ENCODE data around the gene GNAS-AS1.

GNAS-AS1 gene

GRCh38 chr20:58850693-58851174 is at the start of gene GNAS-AS1:
GNAS-AS1 (minus strand) TSS chr20:58850902.
- peak; percentile 89 to 90 for DNase-seq

DNA sequence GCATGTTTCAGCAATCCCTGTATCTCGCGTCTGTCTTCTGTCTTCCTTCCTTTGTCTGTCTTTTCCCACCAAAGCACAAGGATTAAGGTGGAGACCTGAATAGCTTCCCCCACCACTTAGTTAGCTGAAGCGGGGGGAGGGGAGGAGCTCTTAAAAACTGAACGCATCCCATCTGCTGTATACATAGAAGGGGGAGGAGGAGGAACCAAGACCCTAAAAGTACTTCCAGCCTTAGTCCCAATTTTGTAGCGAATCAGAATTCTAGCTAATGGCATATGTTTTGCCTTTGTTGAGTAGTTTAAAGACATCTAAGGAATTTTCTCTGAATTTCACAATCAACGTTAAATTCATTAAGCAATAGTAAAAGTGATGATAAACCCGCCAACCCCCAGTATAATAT is 49.7 kb upstream of the GNAS-AS1 start:
- DNase-seq, result no peak

GRCh38 chr20:58899512-58899911 is 48.8 kb upstream of the GNAS-AS1 start:
- DNase-seq, result no peak

GRCh38 chr20:58898629-58899408 is 48.1 kb upstream of the GNAS-AS1 start:
- no peak for DNase-seq

- no peak for DNase-seq
Measured at GRCh38 chr20:58897488-58897887, 46.8 kb upstream of the GNAS-AS1 start.

DNA sequence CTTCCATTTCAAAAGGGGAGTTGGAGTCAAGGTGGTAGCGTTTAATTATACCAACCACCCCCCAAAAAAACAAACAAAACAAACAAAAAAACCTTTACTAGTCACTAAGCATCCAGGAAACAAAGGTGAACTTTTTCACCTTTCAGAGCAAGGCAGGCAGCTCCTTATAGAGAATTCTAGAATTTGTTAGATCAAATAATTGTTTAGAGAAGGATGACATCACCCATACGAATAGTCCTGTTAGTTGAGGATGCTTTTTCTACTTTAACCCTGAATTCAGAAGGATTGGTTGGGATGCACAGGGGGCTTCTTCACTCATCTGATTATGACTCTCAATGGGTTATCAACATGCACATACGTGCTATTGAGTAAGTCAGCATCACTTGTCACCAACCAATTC is 46.1 kb upstream of the GNAS-AS1 start:
- DNase-seq, result no peak

DNA sequence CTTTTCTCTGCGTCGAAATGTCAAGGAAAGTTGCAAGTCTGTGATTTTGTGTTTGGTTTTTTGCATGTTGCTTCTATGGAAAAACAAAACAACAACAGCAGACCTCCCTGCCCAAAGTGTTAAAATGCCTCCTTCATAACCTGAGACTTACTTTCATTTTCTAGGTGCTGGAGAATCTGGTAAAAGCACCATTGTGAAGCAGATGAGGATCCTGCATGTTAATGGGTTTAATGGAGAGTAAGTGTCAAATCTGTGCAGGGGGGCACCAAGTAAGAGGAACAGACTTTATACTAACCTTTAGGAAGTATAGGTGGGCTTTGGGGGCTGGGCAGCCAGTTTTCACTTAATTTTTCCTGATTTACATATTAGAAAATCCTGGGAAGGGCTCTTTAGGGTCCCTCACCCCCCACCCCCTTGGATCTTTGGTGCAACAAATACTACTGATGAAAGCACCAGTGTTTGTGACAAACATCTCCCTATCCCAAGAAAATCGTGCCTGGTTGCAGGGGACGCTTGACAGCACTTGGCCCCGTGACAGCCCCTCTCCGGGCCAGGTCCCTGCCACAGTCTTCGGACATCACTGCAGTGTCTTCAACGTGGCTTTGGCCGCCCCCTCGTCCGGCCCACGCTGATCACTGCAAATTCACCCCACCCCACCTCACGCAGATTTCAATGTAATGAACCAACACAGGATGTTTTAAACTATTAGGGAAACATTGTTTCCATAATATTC is 44.9 kb upstream of the GNAS-AS1 start:
- DNase-seq, result no peak

- no peak for DNase-seq
Measured at GRCh38 chr20:58894652-58895447, 44.1 kb upstream of the GNAS-AS1 start.

- peak; percentile 54 to 65 for DNase-seq
Measured at GRCh38 chr20:58893355-58894120, 42.8 kb upstream of the GNAS-AS1 start.

DNA sequence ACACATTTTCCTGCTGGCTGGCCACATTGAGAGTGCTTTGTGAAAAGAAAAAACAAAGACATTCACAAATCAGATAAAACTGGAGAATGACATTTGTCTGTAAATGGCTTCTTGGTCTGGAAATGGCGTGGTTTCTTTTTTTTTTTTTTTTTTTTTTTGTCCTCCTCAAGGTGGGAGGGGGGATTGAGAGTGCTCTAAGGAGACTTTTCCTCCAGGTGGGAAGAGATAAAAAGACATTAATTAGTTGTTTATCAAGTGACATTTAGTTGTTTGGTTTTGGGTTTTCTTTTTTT is 42.2 kb upstream of the GNAS-AS1 start:
- no peak for DNase-seq

GRCh38 chr20:58892141-58892931 is 41.6 kb upstream of the GNAS-AS1 start:
- peak; percentile 82 to 86 for DNase-seq

DNA sequence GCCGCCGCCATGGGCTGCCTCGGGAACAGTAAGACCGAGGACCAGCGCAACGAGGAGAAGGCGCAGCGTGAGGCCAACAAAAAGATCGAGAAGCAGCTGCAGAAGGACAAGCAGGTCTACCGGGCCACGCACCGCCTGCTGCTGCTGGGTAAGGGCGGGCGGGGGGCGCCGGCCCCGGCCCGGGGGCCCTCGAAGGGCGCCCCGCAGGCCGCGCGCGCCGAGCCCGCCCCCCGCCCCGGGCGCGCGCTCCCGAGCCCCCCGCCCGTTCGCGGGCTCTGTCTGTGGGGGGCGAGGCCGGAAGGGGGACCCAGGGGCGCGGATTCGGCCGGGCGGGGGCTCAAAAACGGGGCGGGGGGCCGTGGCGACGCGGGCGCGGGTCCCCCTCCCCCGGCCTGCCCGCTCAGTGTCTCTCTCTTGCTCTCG is 41.0 kb upstream of the GNAS-AS1 start:
- peak; percentile 52 to 63 for DNase-seq

DNA sequence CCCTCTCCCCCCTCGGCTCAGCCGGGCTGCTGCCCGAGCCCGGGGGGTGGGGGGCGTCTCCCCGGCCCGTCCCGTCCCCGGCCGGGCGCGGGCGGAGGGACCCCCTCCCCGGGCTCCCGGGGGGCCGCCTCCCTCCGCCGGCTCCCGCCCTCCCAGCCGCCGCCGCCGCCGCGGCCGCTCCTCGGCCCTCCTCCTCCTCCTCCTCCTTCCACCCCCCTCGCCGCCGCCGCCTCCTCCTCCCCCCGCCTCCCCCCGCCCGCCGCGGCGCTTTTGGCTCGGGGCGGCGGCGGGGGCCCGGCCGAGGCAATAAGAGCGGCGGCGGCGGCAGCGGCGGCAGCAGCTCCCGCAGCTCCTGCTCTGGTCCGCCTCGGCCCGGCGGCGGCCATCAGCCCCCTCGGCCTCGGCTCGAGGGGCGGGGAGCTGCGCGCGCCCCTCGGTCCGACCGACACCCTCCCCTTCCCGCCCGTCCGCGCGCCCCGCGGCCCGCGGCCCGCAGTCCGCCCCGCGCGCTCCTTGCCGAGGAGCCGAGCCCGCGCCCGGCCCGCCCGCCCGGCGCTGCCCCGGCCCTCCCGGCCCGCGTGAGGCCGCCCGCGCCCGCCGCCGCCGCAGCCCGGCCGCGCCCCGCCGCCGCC is 40.5 kb upstream of the GNAS-AS1 start:
- peak; percentile 68 to 77 for DNase-seq

GRCh38 chr20:58890518-58891085 is 39.9 kb upstream of the GNAS-AS1 start:
- DNase-seq, result peak; percentile 77 to 79

DNA sequence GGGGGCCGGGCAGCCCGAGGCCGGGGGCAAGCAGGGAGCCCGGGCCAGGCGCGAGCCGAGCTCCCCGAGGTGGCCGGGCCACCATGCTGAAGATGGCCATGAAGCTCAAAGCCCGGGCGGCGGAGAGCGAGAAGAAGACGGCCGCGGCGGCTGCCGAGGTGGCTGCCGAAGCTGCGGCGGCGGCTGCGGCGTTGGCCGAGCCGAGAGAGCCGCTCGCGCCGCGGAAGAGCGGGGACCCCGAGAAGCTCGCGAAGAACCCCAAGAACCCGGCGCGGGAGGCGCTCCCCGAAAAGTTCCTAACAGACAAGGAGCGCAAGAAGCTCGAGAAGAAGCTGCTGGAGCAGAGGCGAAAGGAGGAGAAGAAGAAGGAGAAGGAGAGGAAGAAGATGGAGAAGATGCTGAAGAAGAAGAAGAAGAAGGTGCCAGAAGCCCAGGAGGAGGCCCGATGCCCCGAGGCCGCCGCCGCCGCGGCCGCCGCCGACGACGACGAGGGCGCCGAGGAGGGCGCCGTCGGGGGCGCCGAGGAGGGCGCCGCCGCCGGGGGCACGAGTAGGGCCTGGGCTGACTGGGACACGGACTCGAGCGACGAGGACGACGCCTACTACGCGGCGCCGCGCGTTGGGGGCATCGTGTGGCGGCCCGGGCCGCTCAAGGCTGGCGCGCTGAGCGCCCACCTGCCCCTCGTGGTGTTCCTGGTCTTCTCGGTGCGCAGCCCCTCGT is 39.3 kb upstream of the GNAS-AS1 start:
- DNase-seq, result peak; percentile 27 to 48

DNA sequence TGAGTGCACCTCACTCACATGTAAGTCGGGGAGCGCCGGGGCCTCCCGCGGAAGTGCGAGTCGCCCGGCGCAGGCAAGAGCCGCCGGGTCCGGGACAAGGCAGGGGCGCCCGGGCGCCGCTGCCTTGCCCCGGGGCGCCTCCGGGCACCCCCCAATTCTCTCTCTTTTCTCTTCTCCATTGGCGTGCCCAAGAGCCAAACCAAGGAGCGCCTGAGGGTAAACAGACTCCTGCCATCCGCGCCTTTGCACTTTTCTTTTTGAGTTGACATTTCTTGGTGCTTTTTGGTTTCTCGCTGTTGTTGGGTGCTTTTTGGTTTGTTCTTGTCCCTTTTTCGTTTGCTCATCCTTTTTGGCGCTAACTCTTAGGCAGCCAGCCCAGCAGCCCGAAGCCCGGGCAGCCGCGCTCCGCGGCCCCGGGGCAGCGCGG is 38.6 kb upstream of the GNAS-AS1 start:
- DNase-seq, result no peak

DNA sequence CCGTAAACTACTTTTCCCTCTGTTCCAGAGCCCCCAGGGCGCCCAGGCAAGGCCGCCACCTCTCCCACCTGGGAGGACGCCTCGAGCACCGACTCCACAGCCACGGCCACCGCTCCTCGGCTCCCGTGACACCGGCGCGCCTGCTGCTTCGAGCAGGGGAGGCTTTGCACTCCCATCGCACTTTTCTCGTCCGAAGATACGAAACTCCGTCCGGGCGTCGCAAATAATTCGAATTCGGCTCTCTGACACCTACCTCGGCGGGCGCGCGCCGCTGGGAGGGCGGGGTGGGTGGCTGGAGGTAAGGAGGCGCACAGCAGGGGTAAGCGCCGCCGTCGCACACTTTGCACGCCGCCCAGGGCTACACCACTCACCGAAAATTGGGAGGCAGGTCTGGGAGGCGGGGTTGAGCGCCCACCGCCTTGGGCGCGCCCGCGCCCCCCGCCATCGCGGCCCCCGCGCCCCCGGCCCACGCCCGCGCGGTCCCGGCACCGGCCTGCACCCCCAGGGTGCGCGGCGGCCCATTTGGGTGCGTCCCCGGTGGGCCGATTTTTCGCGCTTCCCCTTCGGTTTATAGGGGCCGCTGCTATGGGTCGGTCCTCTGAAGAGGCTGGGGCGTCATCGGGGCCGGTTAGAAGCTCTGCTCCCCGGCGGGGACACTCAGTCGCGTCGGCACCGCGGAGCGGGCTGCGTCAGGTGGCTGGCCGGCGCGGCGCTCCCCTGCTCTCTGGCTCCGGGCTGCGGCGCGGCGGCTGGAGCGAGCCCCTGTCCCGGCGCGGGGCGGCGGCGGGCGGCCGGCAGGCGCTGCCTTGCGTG is 38.0 kb upstream of the GNAS-AS1 start:
- peak; percentile 83 to 88 for DNase-seq

DNA sequence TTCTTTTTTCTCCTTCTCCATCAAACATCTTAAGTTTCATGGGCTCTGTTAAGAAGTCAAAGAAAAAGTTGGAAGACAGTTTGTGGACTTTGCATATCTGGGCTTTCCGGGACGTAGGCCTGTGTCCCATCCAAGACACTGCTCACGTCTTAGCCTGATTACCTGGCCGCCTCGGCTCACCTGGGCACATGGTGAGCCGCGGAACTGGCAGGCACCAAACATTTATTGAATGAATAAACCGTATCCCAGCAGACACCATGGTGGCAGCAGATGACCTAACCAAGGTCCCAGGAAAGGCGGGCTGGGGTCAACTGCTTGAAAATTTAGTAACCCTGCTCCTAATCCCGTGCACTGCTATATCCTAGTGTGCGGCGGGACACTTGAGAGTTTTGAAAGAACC is 37.4 kb upstream of the GNAS-AS1 start:
- no peak for DNase-seq

GRCh38 chr20:58886546-58886945 is 35.8 kb upstream of the GNAS-AS1 start:
- no peak for DNase-seq

All from activated T-cell treated with anti-CD3 and anti-CD28 coated beads, Interleukin-2, amount 50 U/mL, for 48 hours (primary cell).